Neural cell (in vitro differentiated cells): ENCODE measurements around the gene PHB1. TPM values are rescaled to one million over a fixed set of nuclear protein-coding genes. Genes with fewer than 3 reads are reported as not detected.

Experiments used
- H2AFZ ChIP-seq: fragments of 200-600, 300-800 bp; sonication (generic), shearing (Covaris generic); 2 replicates; pipeline ENCODE4 v1.6.0; 2014; ENCODE audit warnings: low read depth, mild to moderate bottlenecking, antibody characterized with exemption, low read length, moderate library complexity
- H3F3A ChIP-seq: fragments of 200-600 bp; shearing (Covaris generic); 2 replicates; pipeline ENCODE4 v1.6.1; 2016; ENCODE audit warnings: mild to moderate bottlenecking, moderate library complexity, mixed read lengths, antibody characterized with exemption, low read length; ENCODE audit not compliant: insufficient read depth, poor library complexity, severe bottlenecking
- H3K27ac ChIP-seq: fragments of 200-600, 300-800 bp; sonication (generic), shearing (Covaris generic); 2 replicates; pipeline ENCODE4 v1.5.1; 2014; ENCODE audit warnings: mild to moderate bottlenecking, low read length, moderate library complexity
- H3K27me3 ChIP-seq: fragments of 300-800, 200-600 bp; sonication (generic), shearing (Covaris generic); 2 replicates; pipeline ENCODE4 v1.6.0; 2014; ENCODE audit warnings: mild to moderate bottlenecking, low read depth, low read length, moderate library complexity; ENCODE audit not compliant: insufficient read depth
- H3K36me3 ChIP-seq: fragments of 300-800, 200-600 bp; sonication (generic), shearing (Covaris generic); 2 replicates; pipeline ENCODE4 v1.5.1; 2014; ENCODE audit warnings: mild to moderate bottlenecking, antibody characterized with exemption, low read length, moderate library complexity; ENCODE audit not compliant: insufficient read depth
- H3K4me2 ChIP-seq: fragments of 300-800, 200-600 bp; sonication (generic), shearing (Covaris generic); 2 replicates; pipeline ENCODE4 v1.6.0; 2014; ENCODE audit warnings: mild to moderate bottlenecking, low read length
- H3K4me3 ChIP-seq: fragments of 300-800, 200-600 bp; sonication (generic), shearing (Covaris generic); 2 replicates; pipeline ENCODE4 v1.5.1; 2014; ENCODE audit warnings: mild to moderate bottlenecking, low read length, moderate library complexity
- H3K79me2 ChIP-seq: fragments of 200-600 bp; shearing (Covaris generic); replicated peaks from 2 replicates; pipeline ENCODE4 v1.6.0; 2014; ENCODE audit warnings: mild to moderate bottlenecking, low read length, moderate library complexity; ENCODE audit not compliant: insufficient read depth
- H3K9ac ChIP-seq: fragments of 300-800, 200-600 bp; sonication (generic), shearing (Covaris generic); 2 replicates; pipeline ENCODE4 v1.6.1; 2016; ENCODE audit warnings: mild to moderate bottlenecking, low read length, mixed read lengths
- H3K9me2 ChIP-seq: fragments of 200-600 bp; shearing (Covaris generic); 2 replicates; pipeline ENCODE4 v1.6.1; 2016; ENCODE audit warnings: mild to moderate bottlenecking, low read length, mixed read lengths; ENCODE audit not compliant: insufficient read depth
- H3K9me3 ChIP-seq: fragments of 200-600, 300-800 bp; sonication (generic), shearing (Covaris generic); 2 replicates; pipeline ENCODE4 v1.6.1; 2016; ENCODE audit warnings: mild to moderate bottlenecking, mixed run types, low read length, moderate library complexity, mixed read lengths
- H4K20me1 ChIP-seq: fragments of 200-600 bp; shearing (Covaris generic); 2 replicates; pipeline ENCODE4 v1.6.1; 2016; ENCODE audit warnings: mild to moderate bottlenecking, mixed run types; ENCODE audit not compliant: insufficient read depth
- EP300 ChIP-seq: fragments of 450-650 bp; conservative IDR thresholded peaks from 2 replicates; pipeline ENCODE4 v1.6.1; 2014; ENCODE audit warnings: antibody characterized with exemption, mild to moderate bottlenecking, moderate library complexity; ENCODE audit not compliant: poor library complexity, severe bottlenecking
- EZH2 ChIP-seq: fragments of 200-600, 300-800 bp; shearing (Covaris generic), sonication (generic); IDR thresholded peaks from 2 replicates; pipeline ENCODE4 v1.6.1; 2014; ENCODE audit warnings: antibody characterized with exemption, low read length, borderline replicate concordance, mild to moderate bottlenecking; ENCODE audit not compliant: insufficient read depth, poor library complexity, severe bottlenecking
- MXI1 ChIP-seq: fragments of 450-650 bp; conservative IDR thresholded peaks from 2 replicates; pipeline ENCODE4 v1.6.1; 2014; ENCODE audit warnings: antibody characterized with exemption, mild to moderate bottlenecking; ENCODE audit not compliant: poor library complexity, severe bottlenecking
- POLR2AphosphoS5 ChIP-seq: IDR thresholded peaks from 2 replicates; pipeline ENCODE4 v1.6.1; 2012
- RAD21 ChIP-seq: fragments of 450-650 bp; conservative IDR thresholded peaks from 2 replicates; pipeline ENCODE4 v1.6.1; 2014; ENCODE audit warnings: antibody characterized with exemption, mild to moderate bottlenecking, moderate library complexity
- SMC3 ChIP-seq: fragments of 450-650 bp; conservative IDR thresholded peaks from 2 replicates; pipeline ENCODE4 v1.6.1; 2014; ENCODE audit warnings: antibody characterized with exemption, mild to moderate bottlenecking, moderate library complexity; ENCODE audit not compliant: poor library complexity
- TAF1 ChIP-seq: IDR thresholded peaks from 2 replicates; pipeline ENCODE4 v1.6.1; 2012; ENCODE audit warnings: low read depth
- polyA plus RNA-seq: library from polyadenylated mRNA; depleted of rRNA; stranded (reverse); fragments of >200 nt; gene quantifications from 2 replicates; pipeline ENCODE4 v1.2.3, GENCODE V29; 2014
- TF ChIP-seq, protein P1 (sequence below): fragments of 450-650 bp; IDR thresholded peaks from 2 replicates; pipeline ENCODE4 v1.5.1; 2014; ENCODE audit warnings: antibody characterized with exemption, mild to moderate bottlenecking, moderate library complexity; ENCODE audit not compliant: poor library complexity, severe bottlenecking
- TF ChIP-seq, protein P2 (sequence below): IDR thresholded peaks from 2 replicates; pipeline ENCODE4 v1.6.1; 2012; ENCODE audit warnings: borderline replicate concordance

Gene PHB1
- polyA plus RNA-seq, 1 donor from 2014 or later: 99.0 TPM

DNA sequence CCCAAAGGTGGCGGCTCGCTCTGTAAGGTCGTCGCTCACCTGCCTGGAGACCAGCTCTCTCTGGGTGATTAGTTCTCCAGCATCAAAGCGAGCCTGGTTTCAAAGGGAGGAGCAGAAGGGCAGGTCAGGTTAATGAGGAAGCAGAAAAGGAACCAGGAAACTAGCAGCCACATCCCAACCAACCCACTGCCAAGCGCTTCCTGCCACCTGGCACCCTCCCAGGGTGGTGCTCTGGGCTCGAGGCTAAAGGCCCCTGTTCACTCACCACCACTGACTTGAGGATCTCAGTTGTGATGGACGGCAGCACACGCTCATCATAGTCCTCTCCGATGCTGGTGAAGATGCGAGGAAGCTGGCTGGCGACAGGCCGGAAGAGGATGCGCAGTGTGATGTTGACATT is 5.6 kb downstream of the PHB1 start:
- no peak overlapping the region for H2AFZ ChIP-seq

DNA sequence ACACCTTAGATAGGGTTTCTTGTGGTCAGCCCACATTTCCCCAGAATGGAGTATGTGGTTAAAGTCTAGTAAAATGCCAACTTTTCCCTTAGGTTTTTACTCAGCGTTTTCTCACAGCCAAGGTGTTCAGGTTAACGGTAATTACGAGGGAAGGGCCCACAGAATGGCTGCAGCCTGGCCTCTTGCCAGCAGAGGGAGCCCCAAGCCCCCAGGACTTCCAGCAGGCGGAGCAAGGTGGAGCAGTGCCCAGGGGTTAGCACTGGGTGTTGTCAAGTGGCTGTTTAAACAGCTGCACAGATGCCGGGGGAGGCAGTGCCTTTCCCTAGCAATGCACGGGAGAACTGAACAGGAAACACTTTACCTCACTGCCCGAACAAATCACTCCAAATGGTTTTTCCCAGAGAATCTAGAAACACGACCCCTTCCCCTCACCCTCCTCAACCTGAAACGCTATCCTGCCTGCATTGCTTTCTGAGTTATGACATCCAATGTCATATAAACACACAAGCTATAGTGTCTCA is 6.6 kb downstream of the PHB1 start:
- H3K4me2 ChIP-seq: no peak overlapping the region
- no peak overlapping the region for H2AFZ ChIP-seq
- peak; percentile 92 for TF ChIP-seq RAD21
- TF ChIP-seq MXI1: peak; percentile 21
- TF ChIP-seq TAF1: no peak
- peak; percentile 98 for TF ChIP-seq SMC3
- no peak for TF ChIP-seq EZH2
- no peak for TF ChIP-seq EP300
- TF ChIP-seq, protein P1, sequence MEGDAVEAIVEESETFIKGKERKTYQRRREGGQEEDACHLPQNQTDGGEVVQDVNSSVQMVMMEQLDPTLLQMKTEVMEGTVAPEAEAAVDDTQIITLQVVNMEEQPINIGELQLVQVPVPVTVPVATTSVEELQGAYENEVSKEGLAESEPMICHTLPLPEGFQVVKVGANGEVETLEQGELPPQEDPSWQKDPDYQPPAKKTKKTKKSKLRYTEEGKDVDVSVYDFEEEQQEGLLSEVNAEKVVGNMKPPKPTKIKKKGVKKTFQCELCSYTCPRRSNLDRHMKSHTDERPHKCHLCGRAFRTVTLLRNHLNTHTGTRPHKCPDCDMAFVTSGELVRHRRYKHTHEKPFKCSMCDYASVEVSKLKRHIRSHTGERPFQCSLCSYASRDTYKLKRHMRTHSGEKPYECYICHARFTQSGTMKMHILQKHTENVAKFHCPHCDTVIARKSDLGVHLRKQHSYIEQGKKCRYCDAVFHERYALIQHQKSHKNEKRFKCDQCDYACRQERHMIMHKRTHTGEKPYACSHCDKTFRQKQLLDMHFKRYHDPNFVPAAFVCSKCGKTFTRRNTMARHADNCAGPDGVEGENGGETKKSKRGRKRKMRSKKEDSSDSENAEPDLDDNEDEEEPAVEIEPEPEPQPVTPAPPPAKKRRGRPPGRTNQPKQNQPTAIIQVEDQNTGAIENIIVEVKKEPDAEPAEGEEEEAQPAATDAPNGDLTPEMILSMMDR: peak; percentile 99
- TF ChIP-seq, protein P2, sequence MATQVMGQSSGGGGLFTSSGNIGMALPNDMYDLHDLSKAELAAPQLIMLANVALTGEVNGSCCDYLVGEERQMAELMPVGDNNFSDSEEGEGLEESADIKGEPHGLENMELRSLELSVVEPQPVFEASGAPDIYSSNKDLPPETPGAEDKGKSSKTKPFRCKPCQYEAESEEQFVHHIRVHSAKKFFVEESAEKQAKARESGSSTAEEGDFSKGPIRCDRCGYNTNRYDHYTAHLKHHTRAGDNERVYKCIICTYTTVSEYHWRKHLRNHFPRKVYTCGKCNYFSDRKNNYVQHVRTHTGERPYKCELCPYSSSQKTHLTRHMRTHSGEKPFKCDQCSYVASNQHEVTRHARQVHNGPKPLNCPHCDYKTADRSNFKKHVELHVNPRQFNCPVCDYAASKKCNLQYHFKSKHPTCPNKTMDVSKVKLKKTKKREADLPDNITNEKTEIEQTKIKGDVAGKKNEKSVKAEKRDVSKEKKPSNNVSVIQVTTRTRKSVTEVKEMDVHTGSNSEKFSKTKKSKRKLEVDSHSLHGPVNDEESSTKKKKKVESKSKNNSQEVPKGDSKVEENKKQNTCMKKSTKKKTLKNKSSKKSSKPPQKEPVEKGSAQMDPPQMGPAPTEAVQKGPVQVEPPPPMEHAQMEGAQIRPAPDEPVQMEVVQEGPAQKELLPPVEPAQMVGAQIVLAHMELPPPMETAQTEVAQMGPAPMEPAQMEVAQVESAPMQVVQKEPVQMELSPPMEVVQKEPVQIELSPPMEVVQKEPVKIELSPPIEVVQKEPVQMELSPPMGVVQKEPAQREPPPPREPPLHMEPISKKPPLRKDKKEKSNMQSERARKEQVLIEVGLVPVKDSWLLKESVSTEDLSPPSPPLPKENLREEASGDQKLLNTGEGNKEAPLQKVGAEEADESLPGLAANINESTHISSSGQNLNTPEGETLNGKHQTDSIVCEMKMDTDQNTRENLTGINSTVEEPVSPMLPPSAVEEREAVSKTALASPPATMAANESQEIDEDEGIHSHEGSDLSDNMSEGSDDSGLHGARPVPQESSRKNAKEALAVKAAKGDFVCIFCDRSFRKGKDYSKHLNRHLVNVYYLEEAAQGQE: no peak
- no peak for TF ChIP-seq POLR2AphosphoS5
- peaks cover 9% of the 10 kb centered on the region for H3K36me3 ChIP-seq
- H3K27me3 ChIP-seq: no peaks in the 10 kb centered on the region
- H3K9me3 ChIP-seq: no peaks in the 10 kb centered on the region
- no peaks in the 10 kb centered on the region for H3K79me2 ChIP-seq
- no peak overlapping the region for H3K27ac ChIP-seq
- no peaks in the 10 kb centered on the region for H3K9me2 ChIP-seq
- no peaks in the 10 kb centered on the region for H3F3A ChIP-seq
- no peak overlapping the region for H3K9ac ChIP-seq
- H4K20me1 ChIP-seq: no peaks in the 10 kb centered on the region
- no peak overlapping the region for H3K4me3 ChIP-seq

More for the DNA sequence above, 5.6 kb downstream of the PHB1 start:
- Histone ChIP-seq H3K79me2 (peaks cover 5% of the 10 kb centered on the region), H3K27me3 (no peaks in the 10 kb centered on the region), H3K4me2 (no peak overlapping the region), H3K36me3 (peaks cover 9% of the 10 kb centered on the region), H3K27ac (no peak overlapping the region), H3K9me2 (no peaks in the 10 kb centered on the region), H3K4me3 (no peak overlapping the region), H3F3A (no peaks in the 10 kb centered on the region), H3K9me3 (no peaks in the 10 kb centered on the region), H4K20me1 (no peaks in the 10 kb centered on the region), H3K9ac (no peak overlapping the region)
- TF ChIP-seq EP300 (no peak), POLR2AphosphoS5 (no peak), TAF1 (no peak), SMC3 (no peak), MXI1 (no peak), RAD21 (no peak), EZH2 (no peak)
- TF ChIP-seq, protein P1: no peak
- TF ChIP-seq, protein P2: no peak
